ENCODE results near the gene EFNA3. TPM values are rescaled to one million over a fixed set of nuclear protein-coding genes. Genes with fewer than 3 reads are reported as not detected.

Gene EFNA3
- polyA plus RNA-seq, 1 donor from 2014 or later: 12.2 TPM

DNA sequence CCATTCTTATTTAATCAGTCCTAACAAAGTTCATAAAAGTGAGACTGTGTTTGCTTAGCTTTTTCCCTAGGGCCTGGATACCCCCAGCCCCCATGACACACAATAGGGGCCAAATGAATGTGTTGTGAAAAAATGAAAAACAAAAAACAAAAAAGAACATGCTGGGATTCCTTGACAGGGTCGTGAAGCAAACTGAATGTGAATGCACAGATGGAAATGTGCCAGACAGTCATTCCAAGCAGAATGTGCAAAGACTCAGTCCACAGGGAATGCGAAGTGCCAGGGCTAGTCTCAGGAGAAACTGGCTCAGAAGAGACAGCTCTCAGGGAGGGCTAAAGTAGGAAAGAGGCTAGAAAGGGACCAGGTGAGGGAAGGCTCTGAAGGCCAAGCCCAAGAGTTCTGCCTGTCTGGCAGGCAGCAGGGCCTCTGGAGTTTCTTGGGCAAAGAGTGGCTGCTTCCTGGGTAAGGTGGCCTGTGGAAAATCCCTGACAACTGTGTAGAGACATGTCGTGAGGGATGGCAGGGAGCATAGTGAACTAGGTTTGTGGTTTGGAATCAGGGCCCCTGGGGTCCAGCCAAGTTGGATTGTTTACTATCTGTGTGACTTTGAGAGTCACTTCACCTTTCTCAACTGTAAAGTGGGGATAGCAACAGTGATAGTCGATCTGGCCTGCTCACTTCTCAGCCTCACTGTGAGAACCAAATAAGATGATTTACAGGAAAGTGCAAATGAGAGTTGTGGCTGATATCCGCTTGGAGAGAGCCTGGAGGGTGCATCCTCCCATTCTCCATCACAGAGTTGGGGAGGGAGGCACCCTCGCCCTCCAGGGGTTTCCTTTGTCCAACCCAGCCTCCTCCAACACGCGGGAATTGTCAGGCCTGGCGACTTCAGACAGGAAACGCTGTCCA, 28.7 kb upstream of the EFNA3 start:
- Histone ChIP-seq H3K27me3 (ENCODE audit: insufficient read depth, low read depth, low read length) (no peaks in the 10 kb centered on the region), H3K4me3 (ENCODE audit: low read length) (peak overlapping the region; percentile 73), H2AFZ (ENCODE audit: low read depth, low read length) (peak overlapping the region; percentile 10), H3F3A (ENCODE audit: insufficient read depth, low read length, poor library complexity, severe bottlenecking) (no peaks in the 10 kb centered on the region), H3K9ac (ENCODE audit: low read length) (peak overlapping the region; percentile 74), H4K20me1 (ENCODE audit: insufficient read depth) (no peaks in the 10 kb centered on the region), H3K79me2 (replicated peaks; ENCODE audit: insufficient read depth, low read length) (no peaks in the 10 kb centered on the region), H3K36me3 (ENCODE audit: insufficient read depth, low read length) (no peaks in the 10 kb centered on the region), H3K27ac (ENCODE audit: low read length) (peak overlapping the region; percentile 67), H3K9me3 (ENCODE audit: low read length) (no peaks in the 10 kb centered on the region), H3K4me2 (ENCODE audit: low read length) (peak overlapping the region; percentile 64), H3K9me2 (ENCODE audit: insufficient read depth, low read length) (no peaks in the 10 kb centered on the region)
- TF ChIP-seq, protein P1, sequence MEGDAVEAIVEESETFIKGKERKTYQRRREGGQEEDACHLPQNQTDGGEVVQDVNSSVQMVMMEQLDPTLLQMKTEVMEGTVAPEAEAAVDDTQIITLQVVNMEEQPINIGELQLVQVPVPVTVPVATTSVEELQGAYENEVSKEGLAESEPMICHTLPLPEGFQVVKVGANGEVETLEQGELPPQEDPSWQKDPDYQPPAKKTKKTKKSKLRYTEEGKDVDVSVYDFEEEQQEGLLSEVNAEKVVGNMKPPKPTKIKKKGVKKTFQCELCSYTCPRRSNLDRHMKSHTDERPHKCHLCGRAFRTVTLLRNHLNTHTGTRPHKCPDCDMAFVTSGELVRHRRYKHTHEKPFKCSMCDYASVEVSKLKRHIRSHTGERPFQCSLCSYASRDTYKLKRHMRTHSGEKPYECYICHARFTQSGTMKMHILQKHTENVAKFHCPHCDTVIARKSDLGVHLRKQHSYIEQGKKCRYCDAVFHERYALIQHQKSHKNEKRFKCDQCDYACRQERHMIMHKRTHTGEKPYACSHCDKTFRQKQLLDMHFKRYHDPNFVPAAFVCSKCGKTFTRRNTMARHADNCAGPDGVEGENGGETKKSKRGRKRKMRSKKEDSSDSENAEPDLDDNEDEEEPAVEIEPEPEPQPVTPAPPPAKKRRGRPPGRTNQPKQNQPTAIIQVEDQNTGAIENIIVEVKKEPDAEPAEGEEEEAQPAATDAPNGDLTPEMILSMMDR (IDR thresholded peaks at IDR 0.05; ENCODE audit: poor library complexity, severe bottlenecking): no peak
- no peak for TF ChIP-seq EP300 (conservative IDR thresholded peaks at IDR 0.05; ENCODE audit: poor library complexity, severe bottlenecking)
- TF ChIP-seq RAD21 (conservative IDR thresholded peaks at IDR 0.05): no peak
- no peak for TF ChIP-seq EZH2 (IDR thresholded peaks at IDR 0.05; ENCODE audit: borderline replicate concordance, insufficient read depth, low read length, poor library complexity, severe bottlenecking)
- TF ChIP-seq MXI1 (conservative IDR thresholded peaks at IDR 0.05; ENCODE audit: poor library complexity, severe bottlenecking): no peak
- TF ChIP-seq, protein P2, sequence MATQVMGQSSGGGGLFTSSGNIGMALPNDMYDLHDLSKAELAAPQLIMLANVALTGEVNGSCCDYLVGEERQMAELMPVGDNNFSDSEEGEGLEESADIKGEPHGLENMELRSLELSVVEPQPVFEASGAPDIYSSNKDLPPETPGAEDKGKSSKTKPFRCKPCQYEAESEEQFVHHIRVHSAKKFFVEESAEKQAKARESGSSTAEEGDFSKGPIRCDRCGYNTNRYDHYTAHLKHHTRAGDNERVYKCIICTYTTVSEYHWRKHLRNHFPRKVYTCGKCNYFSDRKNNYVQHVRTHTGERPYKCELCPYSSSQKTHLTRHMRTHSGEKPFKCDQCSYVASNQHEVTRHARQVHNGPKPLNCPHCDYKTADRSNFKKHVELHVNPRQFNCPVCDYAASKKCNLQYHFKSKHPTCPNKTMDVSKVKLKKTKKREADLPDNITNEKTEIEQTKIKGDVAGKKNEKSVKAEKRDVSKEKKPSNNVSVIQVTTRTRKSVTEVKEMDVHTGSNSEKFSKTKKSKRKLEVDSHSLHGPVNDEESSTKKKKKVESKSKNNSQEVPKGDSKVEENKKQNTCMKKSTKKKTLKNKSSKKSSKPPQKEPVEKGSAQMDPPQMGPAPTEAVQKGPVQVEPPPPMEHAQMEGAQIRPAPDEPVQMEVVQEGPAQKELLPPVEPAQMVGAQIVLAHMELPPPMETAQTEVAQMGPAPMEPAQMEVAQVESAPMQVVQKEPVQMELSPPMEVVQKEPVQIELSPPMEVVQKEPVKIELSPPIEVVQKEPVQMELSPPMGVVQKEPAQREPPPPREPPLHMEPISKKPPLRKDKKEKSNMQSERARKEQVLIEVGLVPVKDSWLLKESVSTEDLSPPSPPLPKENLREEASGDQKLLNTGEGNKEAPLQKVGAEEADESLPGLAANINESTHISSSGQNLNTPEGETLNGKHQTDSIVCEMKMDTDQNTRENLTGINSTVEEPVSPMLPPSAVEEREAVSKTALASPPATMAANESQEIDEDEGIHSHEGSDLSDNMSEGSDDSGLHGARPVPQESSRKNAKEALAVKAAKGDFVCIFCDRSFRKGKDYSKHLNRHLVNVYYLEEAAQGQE (IDR thresholded peaks at IDR 0.05; ENCODE audit: borderline replicate concordance): no peak
- TF ChIP-seq TAF1 (IDR thresholded peaks at IDR 0.05; ENCODE audit: low read depth): no peak
- no peak for TF ChIP-seq POLR2AphosphoS5 (IDR thresholded peaks at IDR 0.05)
- TF ChIP-seq SMC3 (conservative IDR thresholded peaks at IDR 0.05; ENCODE audit: poor library complexity): no peak

DNA sequence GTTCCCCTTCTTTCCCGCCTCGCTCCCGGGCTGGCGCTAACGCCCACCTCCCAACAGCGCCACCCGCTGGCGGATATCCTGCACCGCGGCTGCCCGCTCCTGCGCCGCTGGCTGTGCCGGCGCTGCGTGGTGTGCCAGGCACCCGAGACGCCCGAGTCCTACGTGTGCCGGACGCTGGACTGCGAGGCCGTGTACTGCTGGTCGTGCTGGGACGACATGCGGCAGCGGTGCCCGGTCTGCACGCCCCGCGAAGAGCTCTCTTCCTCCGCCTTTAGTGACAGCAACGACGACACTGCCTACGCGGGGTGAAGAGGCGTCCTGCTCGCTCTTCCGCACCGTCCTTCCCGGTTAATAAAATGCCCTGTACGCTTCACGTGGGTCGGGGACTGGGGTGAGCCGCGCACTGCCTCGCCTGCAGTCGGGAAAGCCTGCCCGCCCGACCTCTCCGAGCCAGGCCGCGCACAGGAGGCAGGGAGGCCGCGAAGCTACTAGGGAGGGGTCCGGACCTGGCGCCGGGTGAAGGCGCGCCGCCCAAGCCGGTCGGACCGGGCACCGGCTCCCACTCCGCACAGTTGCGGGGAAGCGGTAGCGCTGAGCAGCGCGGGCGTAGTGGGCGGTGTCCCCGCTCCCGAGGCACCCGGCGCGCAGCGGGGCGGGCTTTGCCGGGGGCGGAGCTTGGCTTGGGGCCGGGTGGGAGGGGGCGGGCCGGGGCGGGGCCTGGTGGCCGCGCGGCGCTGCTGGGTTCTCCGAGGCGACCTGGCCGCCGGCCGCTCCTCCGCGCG, 27.9 kb upstream of the EFNA3 start, which contains the start of gene ADAM15:
Gene ADAM15, plus strand, starts transcription at position 757 of the 782 bp plus-strand sequence. CDS start 71 bp downstream, outside the sequence.
- H3K4me3 ChIP-seq (ENCODE audit: low read length): peak within 1 kb of the TSS; percentile 73
- no peaks in the 10 kb centered on the region for H3K27me3 ChIP-seq (ENCODE audit: insufficient read depth, low read depth, low read length)
- H3K9me3 ChIP-seq (ENCODE audit: low read length): no peaks in the 10 kb centered on the region
- peak within 1 kb of the TSS; percentile 95 for H3K4me2 ChIP-seq (ENCODE audit: low read length)
- peak within 1 kb of the TSS; percentile 60 for H2AFZ ChIP-seq (ENCODE audit: low read depth, low read length)
- no peaks in the 10 kb centered on the region for H3K9me2 ChIP-seq (ENCODE audit: insufficient read depth, low read length)
- peak within 1 kb of the TSS; percentile 67 for H3K27ac ChIP-seq (ENCODE audit: low read length)
- no peaks in the 10 kb centered on the region for H3K36me3 ChIP-seq (ENCODE audit: insufficient read depth, low read length)
- H4K20me1 ChIP-seq (ENCODE audit: insufficient read depth): no peaks in the 10 kb centered on the region
- H3K79me2 ChIP-seq (replicated peaks; ENCODE audit: insufficient read depth, low read length): no peaks in the 10 kb centered on the region
- peak; percentile 67 for TF ChIP-seq RAD21 (conservative IDR thresholded peaks at IDR 0.05)
- no peak for TF ChIP-seq TAF1 (IDR thresholded peaks at IDR 0.05; ENCODE audit: low read depth)
- TF ChIP-seq MXI1 (conservative IDR thresholded peaks at IDR 0.05; ENCODE audit: poor library complexity, severe bottlenecking): peak; percentile 87
- TF ChIP-seq SMC3 (conservative IDR thresholded peaks at IDR 0.05; ENCODE audit: poor library complexity): peak; percentile 85
- TF ChIP-seq, protein P1 (IDR thresholded peaks at IDR 0.05; ENCODE audit: poor library complexity, severe bottlenecking): peak; percentile 98
- TF ChIP-seq, protein P2 (IDR thresholded peaks at IDR 0.05; ENCODE audit: borderline replicate concordance): no peak
- peak; percentile 62 for TF ChIP-seq POLR2AphosphoS5 (IDR thresholded peaks at IDR 0.05)
- TF ChIP-seq EP300 (conservative IDR thresholded peaks at IDR 0.05; ENCODE audit: poor library complexity, severe bottlenecking): peak; percentile 23
- TF ChIP-seq EZH2 (IDR thresholded peaks at IDR 0.05; ENCODE audit: borderline replicate concordance, insufficient read depth, low read length, poor library complexity, severe bottlenecking): no peak
- peak within 1 kb of the TSS; percentile 74 for H3K9ac ChIP-seq (ENCODE audit: low read length)
- H3F3A ChIP-seq (ENCODE audit: insufficient read depth, low read length, poor library complexity, severe bottlenecking): no peaks in the 10 kb centered on the region

All from neural cell (in vitro differentiated cells).